ENCODE results near the gene CD320.
"Not testable (repeated sequence)": the region's sequence is repeated elsewhere in the genome, so short reads cannot be mapped to it uniquely, and the experiment has no call there.

Gene CD320

GRCh38 chr19:8308891-8309291 is 733 bp upstream of the CD320 start:
- DNase-seq (ENCODE audit: low spot score), result no peak

GRCh38 chr19:8307400-8307964 is 676 bp downstream of the CD320 start:
- no peak for DNase-seq (ENCODE audit: low spot score)

- DNase-seq (ENCODE audit: low spot score), result no peak
These were observed 1.7 kb downstream of the CD320 start for GRCh38 chr19:8306235-8307054.

GRCh38 chr19:8305798-8306197 is 2.4 kb downstream of the CD320 start:
- no peak for DNase-seq (ENCODE audit: low spot score)

- DNase-seq (ENCODE audit: low spot score), result no peak
These were observed 3.1 kb downstream of the CD320 start for GRCh38 chr19:8304841-8305621.

- no peak for DNase-seq (ENCODE audit: low spot score)
These were observed 5.4 kb downstream of the CD320 start for GRCh38 chr19:8302734-8303133.

GRCh38 chr19:8302357-8302691 is 5.8 kb downstream of the CD320 start:
- DNase-seq (ENCODE audit: low spot score), result no peak

GRCh38 chr19:8291337-8291736 is 16.8 kb downstream of the CD320 start:
- not testable (repeated sequence) for DNase-seq (ENCODE audit: low spot score)

GRCh38 chr19:8276508-8276907 is 31.6 kb downstream of the CD320 start:
- DNase-seq (ENCODE audit: low spot score), result not testable (repeated sequence)

- DNase-seq (ENCODE audit: low spot score), result no peak
These were observed 38.4 kb downstream of the CD320 start for GRCh38 chr19:8269724-8270123.

- no peak for DNase-seq (ENCODE audit: low spot score)
These were observed 42.3 kb downstream of the CD320 start for GRCh38 chr19:8265872-8266271.

GRCh38 chr19:8264248-8264647 is 43.9 kb downstream of the CD320 start:
- DNase-seq (ENCODE audit: low spot score), result not testable (repeated sequence)

GRCh38 chr19:8262431-8262830 is 45.7 kb downstream of the CD320 start:
- DNase-seq (ENCODE audit: low spot score), result no peak

- no peak for DNase-seq (ENCODE audit: low spot score)
These were observed 46.3 kb downstream of the CD320 start for GRCh38 chr19:8261881-8262280.

GRCh38 chr19:8261347-8261746 is 46.8 kb downstream of the CD320 start:
- DNase-seq (ENCODE audit: low spot score), result no peak

GRCh38 chr19:8259922-8260247 is 48.3 kb downstream of the CD320 start:
- no peak for DNase-seq (ENCODE audit: low spot score)

- DNase-seq (ENCODE audit: low spot score), result no peak
These were observed 48.8 kb downstream of the CD320 start for GRCh38 chr19:8259142-8259921.

GRCh38 chr19:8257052-8257443 is 51.1 kb downstream of the CD320 start:
- no peak for DNase-seq (ENCODE audit: low spot score)

- no peak for DNase-seq (ENCODE audit: low spot score)
These were observed 51.7 kb downstream of the CD320 start for GRCh38 chr19:8256276-8257051.

- DNase-seq (ENCODE audit: low spot score), result no peak
These were observed 52.6 kb downstream of the CD320 start for GRCh38 chr19:8255426-8256125.

Data from kidney capillary endothelial cell (primary cell).